Esophagus squamous epithelium (tissue), 5 donors: ENCODE measurements around the gene EXO1. TPM values are rescaled to one million over a fixed set of nuclear protein-coding genes. Genes with fewer than 3 reads are reported as not detected.

Source experiments
- DNase-seq: peaks from one replicate; lab custom pipeline; 2025; lab: John Stamatoyannopoulos, UW
- H3K27ac ChIP-seq, 4 donors: fragments of 200-600 bp; sonication (generic); one replicate each; pipeline ENCODE4 v1.5.1; 2016 to 2019; ENCODE audit warnings: mild to moderate bottlenecking in 1 of 4
- H3K27me3 ChIP-seq, 4 donors: fragments of 200-600 bp; sonication (generic); 1 replicate in 3 of 4; 2 replicates in 1 of 4; pipeline versions ENCODE4 v1.5.1 to v1.6.0; 2017 to 2021; ENCODE audit warnings: antibody characterized with exemption in 1 of 4
- H3K36me3 ChIP-seq, 3 donors: fragments of 200-600 bp; sonication (generic); one replicate each; pipeline ENCODE4 v1.5.1; 2016 to 2019
- H3K4me1 ChIP-seq, 3 donors: fragments of 200-600 bp; sonication (generic); one replicate each; pipeline ENCODE4 v1.5.1; 2017 to 2019
- H3K4me3 ChIP-seq, 4 donors: fragments of 200-600 bp; sonication (generic); 1 replicate in 3 of 4; 2 replicates in 1 of 4; pipeline ENCODE4 v1.5.1; 2016 to 2019; ENCODE audit warnings: mild to moderate bottlenecking in 2 of 4, moderate library complexity in 1 of 4
- H3K9me3 ChIP-seq, 3 donors: fragments of 200-600 bp; sonication (generic); one replicate each; pipeline ENCODE4 v1.5.1; 2016 to 2019
- POLR2A ChIP-seq, 4 donors: fragments of 450-650 bp; IDR thresholded peaks; one replicate each; pipeline ENCODE4 v1.6.1; 2017; ENCODE audit warnings: antibody characterized with exemption in 4 of 4, mild to moderate bottlenecking in 4 of 4, moderate library complexity in 3 of 4
- WGBS, 2 donors: methylation state at CpG; one replicate each; pipeline ENCODE4 v1.1.5; 2018; 5-methylcytosine and 5-hydroxymethylcytosine counted together
- intact Hi-C: fragments of 100-400 bp; cut with DNase I; formaldehyde crosslinking; loops from one replicate; pipeline ENCODE4 v1.15.0; 2022
- total RNA-seq, 4 donors: library from RNA; depleted of rRNA; stranded (reverse); fragments of >200 nt; gene quantifications; one replicate each; pipeline ENCODE4 v1.1.0, GENCODE V29; 2016
- TF ChIP-seq, protein P1 (sequence below), 6 experiments: fragments of 450-650 bp in 4 of 6; fragments of 200-600 bp in 2 of 6; sonication (generic) in 2 of 6; IDR thresholded peaks; one replicate each; pipeline ENCODE4 v1.5.1; 2016 to 2019; ENCODE audit warnings: antibody characterized with exemption in 6 of 6, mild to moderate bottlenecking in 4 of 6, moderate library complexity in 4 of 6
- donor health status: DM: yes; HTN: yes; CAD: no.

EXO1 gene
- total RNA-seq, 4 donors from 2014 or later = 1.5 to 9.2 (median 5.3) TPM

DNA sequence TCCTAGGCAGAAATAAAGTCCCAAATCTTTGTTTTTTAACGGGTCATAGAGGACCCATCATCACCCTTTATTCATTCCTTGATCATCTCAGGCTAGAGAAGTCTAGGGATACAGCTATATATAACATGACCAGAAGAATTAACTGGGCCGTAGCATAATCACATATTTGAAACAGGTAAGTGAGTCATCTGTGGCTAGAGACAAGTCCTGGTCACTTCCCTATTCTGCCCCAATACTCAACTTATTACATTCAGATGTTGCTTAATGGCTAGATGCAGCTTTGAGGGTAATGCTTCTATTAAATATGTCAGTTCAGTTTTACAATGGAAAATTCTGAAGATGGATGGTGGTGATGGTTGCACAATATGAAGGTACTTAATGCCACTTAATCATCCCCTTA, 47.0 kb downstream of the EXO1 start:
- Histone ChIP-seq H3K9me3 (no peaks in the 10 kb centered on the region), H3K36me3 (no peaks in the 10 kb centered on the region), H3K4me1 (no peaks in the 10 kb centered on the region), H3K27ac (no peak overlapping the region), H3K27me3 (no peaks in the 10 kb centered on the region), H3K4me3 (no peak overlapping the region)
- TF ChIP-seq, protein P1, sequence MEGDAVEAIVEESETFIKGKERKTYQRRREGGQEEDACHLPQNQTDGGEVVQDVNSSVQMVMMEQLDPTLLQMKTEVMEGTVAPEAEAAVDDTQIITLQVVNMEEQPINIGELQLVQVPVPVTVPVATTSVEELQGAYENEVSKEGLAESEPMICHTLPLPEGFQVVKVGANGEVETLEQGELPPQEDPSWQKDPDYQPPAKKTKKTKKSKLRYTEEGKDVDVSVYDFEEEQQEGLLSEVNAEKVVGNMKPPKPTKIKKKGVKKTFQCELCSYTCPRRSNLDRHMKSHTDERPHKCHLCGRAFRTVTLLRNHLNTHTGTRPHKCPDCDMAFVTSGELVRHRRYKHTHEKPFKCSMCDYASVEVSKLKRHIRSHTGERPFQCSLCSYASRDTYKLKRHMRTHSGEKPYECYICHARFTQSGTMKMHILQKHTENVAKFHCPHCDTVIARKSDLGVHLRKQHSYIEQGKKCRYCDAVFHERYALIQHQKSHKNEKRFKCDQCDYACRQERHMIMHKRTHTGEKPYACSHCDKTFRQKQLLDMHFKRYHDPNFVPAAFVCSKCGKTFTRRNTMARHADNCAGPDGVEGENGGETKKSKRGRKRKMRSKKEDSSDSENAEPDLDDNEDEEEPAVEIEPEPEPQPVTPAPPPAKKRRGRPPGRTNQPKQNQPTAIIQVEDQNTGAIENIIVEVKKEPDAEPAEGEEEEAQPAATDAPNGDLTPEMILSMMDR (IDR thresholded peaks at IDR 0.05) = no peak
- TF ChIP-seq POLR2A (IDR thresholded peaks at IDR 0.05) = no peak
- 48% methylated on average over 2 of the region's 2 CpGs for WGBS, 2 donors
- intact Hi-C loops = no loop called here
- no peak for DNase-seq

DNA sequence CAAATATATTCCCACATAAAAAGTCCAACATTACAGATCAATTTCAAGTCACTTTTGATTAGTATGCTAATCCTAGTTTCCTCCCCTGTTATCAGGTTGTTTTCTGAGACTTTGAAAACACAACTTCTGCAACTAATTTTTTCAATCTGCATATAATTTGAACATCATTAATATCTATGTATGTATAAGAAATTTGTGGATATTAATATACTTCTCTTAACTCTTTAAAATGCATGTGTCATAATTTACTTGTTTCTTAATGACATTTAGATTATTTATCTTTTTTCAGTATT, 48.6 kb downstream of the EXO1 start:
- no peaks in the 10 kb centered on the region for H3K4me1 ChIP-seq
- H3K27me3 ChIP-seq = no peaks in the 10 kb centered on the region
- no peak overlapping the region for H3K4me3 ChIP-seq
- TF ChIP-seq, protein P1 (IDR thresholded peaks at IDR 0.05) = no peak
- no peak for TF ChIP-seq POLR2A (IDR thresholded peaks at IDR 0.05)
- no peak for DNase-seq
- intact Hi-C loops = no loop called here
- H3K9me3 ChIP-seq = no peaks in the 10 kb centered on the region
- H3K36me3 ChIP-seq = no peaks in the 10 kb centered on the region
- no peak overlapping the region for H3K27ac ChIP-seq

DNA sequence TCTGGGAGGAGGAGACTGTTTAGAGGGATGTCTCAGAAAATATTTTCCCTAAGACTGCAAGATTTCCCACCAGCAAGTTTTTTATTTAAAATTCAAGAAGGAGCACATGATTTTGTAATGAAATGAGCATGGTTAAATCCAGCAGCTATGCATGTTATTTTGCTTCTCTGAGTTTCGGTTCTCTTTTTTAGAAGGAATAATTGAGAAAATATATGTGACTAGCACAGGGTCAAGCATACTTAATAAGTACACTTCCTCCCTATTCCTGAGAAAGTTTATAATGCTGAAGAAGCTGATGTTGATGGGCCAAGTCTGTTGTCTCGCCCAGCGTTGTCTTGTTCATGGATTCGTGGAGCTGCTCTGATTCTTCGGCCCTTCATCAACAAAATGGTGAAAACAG, 51.2 kb downstream of the EXO1 start:
- no peaks in the 10 kb centered on the region for H3K36me3 ChIP-seq
- H3K4me1 ChIP-seq = no peaks in the 10 kb centered on the region
- no peak for TF ChIP-seq POLR2A (IDR thresholded peaks at IDR 0.05)
- TF ChIP-seq, protein P1 (IDR thresholded peaks at IDR 0.05) = no peak
- H3K4me3 ChIP-seq = no peak overlapping the region
- no peak overlapping the region for H3K27ac ChIP-seq
- H3K9me3 ChIP-seq = no peaks in the 10 kb centered on the region
- 81 to 83% methylated on average over 5 of the region's 5 CpGs for WGBS, 2 donors
- no peaks in the 10 kb centered on the region for H3K27me3 ChIP-seq
- DNase-seq = no peak
- intact Hi-C loops = no loop called here

DNA sequence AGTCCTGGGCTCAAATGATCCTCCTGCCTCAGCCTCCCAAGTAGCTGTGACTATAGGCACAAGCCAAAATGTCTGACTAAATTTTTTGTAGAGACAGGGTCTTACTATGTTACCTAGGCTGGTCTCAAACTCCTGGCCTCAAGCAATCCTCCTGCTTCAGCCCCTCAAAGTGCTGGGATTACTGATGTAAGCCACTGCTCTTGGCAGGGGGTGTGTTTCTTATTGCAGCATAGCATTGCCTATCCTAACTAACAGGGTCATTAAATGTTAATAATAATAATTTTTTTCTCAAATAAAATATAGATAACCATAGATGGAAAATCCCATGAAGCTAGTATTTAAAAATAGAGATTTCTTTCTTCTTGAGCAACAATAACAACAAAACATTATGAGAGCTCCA, 52.4 kb downstream of the EXO1 start:
- TF ChIP-seq, protein P1 (IDR thresholded peaks at IDR 0.05) = no peak
- no peak for TF ChIP-seq POLR2A (IDR thresholded peaks at IDR 0.05)
- Histone ChIP-seq H3K9me3 (no peaks in the 10 kb centered on the region), H3K4me3 (no peak overlapping the region), H3K36me3 (no peaks in the 10 kb centered on the region), H3K27me3 (no peaks in the 10 kb centered on the region), H3K4me1 (no peaks in the 10 kb centered on the region), H3K27ac (no peak overlapping the region)
- DNase-seq = no peak
- intact Hi-C loops = loop anchor here (10.0 kb wide), 1 partner anchor 84 kb away; no protein-coding TSS in a partner anchor

DNA sequence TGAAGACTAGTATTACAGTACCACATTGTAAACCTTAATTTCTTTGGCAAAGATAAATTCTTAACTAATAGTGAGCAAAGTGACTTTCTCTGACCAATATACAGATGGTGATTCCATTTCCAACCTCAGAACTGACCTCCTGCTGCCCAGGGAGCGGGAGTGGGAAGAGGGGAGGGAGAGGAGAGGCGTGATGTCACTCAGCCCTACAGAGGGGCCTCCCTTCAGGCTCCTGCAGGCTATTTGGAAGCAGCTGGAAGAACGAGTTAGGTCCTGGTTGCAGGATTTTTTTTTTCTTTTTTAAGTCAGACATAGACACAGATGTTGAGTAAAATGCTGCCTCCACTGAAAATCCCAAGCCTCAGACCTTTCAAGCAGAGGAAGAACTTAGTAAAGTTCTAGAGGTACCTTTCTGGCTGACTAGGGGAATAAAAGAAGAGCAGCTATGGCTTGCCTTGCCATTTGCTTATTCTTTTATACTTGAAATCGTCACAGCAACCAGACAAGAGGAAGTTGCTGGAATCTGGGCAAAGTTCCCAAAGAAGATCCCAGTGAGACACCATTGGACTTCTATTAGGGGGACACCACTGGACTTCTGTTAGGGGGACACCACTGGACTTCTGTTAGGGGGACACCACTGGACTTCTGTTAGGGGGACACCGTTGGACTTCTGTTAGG, 54.5 kb downstream of the EXO1 start:
- TF ChIP-seq POLR2A (IDR thresholded peaks at IDR 0.05) = no peak
- TF ChIP-seq, protein P1 (IDR thresholded peaks at IDR 0.05) = no peak
- Histone ChIP-seq H3K9me3 (no peaks in the 10 kb centered on the region), H3K4me1 (no peaks in the 10 kb centered on the region), H3K4me3 (no peak overlapping the region), H3K27me3 (no peaks in the 10 kb centered on the region), H3K27ac (no peak overlapping the region), H3K36me3 (no peaks in the 10 kb centered on the region)
- 46 to 60% methylated on average over 4 of the region's 5 CpGs for whole genome bisulfite sequencing, 2 donors
- DNase-seq = no peak
- intact Hi-C loops = loop anchor here (10.0 kb wide), 1 partner anchor 82 kb away; no protein-coding TSS in a partner anchor
